GM19452 (cell line): ENCODE results near the gene SCN4A.
"Not testable (repeated sequence)": the region's sequence is repeated elsewhere in the genome, so short reads cannot be mapped to it uniquely, and the experiment has no call there.

Source experiments
- ATAC-seq: cut with Tn5 transposase; IDR thresholded peaks from one replicate; pipeline ENCODE4 v1.9.1; 2021; ENCODE audit not compliant: unreplicated experiment

Gene SCN4A

DNA sequence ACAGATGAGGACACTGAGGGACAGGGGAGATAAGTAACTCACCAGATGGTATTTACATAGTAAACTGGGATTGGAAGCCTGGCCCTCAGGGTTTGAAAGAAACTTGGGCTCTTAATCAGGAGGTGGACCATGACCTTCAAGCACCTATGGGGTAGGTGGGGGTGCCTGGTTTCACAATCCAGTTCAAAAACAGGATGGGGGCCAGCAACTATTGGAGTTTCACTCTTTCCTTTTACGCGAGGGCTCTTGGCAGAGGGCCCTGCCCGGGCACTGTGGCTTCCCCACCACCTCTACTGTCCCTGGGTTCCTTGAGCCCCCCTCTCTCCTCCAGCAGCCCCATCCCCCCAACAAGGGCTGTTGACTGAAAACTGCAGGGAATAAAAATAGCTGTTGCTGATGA, 14.1 kb upstream of the SCN4A start:
- ATAC-seq: no peak

DNA sequence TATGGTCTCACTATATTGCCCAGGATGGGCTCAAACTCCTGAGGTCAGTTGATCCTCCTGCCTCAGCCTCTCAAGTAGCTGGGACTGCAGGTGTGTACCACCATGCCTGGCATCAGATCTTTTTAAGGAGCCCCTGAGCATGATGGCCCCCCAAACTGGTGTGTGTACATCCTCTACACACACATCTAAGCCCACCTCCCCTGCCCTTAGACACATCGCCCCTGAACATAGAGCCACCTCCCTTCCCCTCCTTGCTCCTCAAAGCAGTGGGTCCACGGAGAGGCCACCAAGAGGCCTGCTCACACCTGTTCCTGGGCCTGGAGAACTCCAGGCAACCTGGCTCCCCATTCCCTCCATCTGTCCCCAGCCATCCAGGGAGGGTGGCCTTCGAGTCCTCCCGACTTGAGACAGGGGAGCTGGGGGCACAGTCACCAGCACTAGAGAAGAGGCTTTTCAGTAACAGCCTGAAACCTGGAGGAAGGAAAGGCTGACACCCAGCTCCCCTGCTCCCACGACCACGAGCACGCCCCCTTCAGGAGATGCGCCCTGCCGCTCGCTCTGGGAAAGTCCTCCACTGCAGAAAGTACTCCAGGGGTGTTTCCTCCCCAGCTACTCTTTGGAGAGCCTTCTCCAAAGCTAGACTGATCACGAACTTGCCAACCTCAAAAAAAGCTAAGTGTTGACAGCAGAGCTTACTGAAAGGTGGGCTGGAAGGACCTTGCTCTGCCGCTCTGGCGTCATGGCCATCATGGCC, 12.8 kb upstream of the SCN4A start:
- ATAC-seq: no peak

DNA sequence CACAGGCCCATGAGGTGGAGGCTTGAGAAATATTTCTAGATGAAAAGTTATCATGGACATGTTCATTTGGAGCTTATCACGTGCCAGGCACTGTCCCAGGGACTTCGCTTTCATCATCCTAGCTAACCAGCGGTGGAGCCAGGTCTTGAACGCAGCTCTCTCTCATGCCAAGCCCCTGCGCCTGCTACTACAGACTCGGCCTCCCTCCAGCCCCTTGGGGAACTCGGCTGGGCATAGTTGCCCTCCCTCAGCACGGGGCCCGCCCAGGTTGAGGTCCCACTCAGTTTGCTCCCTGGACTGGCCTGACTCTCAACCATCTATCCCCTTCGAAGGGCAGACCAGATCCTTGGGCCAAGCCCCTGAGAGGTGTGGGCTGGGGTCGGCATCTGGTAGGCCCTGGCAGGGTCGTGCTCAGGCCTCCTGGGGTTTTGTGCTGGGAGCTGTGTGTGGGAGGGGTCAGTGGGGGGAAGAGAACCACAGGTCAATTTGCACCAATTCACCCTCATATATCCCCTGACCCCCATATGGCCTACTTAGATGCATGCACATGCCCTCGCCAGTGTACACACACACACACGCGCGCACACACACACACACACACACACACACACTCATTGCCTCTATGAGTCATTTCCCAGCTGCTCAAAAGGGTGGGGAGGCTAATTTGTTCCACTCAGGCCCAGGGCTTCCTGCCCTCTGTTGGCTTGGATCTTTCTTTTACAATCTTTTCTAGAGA, 12.1 kb upstream of the SCN4A start:
- no peak for ATAC-seq

DNA sequence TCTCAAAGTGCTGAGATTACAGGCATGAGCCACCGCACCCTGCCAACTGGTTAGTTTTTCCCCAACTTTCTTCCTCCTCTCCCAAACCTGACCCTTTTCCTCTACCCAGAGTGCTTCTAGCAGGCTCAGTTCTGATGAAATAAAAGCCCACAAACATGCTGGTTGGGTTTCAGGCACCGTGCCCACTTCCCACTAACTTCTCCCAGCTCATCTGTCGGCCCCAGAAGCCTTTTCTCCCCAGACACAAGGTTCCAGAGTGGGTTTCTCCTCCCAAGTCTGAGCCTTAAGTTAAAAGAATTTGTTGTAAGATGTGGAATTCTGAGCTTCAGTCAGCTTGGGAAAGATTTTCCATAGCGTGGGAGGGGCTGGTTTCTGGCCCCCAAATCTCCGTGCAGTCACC, 11.5 kb upstream of the SCN4A start:
- no peak for ATAC-seq

DNA sequence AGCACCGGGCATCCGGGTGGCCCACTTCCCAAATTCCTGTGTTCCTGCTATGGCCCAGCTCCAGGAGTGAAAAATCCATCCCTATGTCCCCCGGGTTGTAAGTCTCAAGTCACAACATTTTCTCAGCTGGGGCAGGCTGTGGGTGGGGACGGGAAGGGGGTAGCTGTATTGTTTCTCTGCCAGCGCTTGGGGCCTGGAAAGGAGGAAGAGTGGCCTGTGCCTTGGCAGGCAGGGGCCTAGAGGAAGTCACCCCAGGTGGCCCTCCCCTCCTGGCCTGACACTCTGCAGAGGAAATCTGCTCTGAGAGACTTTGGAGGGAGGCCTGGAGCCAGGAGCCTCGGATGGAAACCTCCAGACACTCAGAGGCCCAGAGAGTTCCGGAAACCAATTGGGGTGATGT, 10.6 kb upstream of the SCN4A start:
- ATAC-seq: no peak

DNA sequence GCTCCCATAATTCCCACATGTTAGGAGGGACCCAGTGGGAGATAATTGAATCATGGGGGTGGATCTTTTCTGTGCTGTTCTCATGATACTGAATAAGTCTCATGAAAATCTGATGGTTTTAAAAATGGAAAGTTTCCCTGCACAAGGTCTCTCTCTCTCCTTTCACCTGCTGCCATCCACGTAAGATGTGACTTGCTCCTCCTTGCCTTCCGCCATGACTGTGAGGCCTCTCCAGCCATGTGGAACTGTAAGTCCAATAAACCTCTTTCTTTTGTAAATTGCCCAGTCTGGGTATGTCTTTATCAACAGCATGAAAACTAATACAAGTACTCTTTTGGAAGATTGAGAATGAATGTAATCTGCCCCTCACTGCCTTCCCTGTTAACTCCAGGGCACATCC, 9.9 kb upstream of the SCN4A start:
- not testable (repeated sequence) for ATAC-seq

DNA sequence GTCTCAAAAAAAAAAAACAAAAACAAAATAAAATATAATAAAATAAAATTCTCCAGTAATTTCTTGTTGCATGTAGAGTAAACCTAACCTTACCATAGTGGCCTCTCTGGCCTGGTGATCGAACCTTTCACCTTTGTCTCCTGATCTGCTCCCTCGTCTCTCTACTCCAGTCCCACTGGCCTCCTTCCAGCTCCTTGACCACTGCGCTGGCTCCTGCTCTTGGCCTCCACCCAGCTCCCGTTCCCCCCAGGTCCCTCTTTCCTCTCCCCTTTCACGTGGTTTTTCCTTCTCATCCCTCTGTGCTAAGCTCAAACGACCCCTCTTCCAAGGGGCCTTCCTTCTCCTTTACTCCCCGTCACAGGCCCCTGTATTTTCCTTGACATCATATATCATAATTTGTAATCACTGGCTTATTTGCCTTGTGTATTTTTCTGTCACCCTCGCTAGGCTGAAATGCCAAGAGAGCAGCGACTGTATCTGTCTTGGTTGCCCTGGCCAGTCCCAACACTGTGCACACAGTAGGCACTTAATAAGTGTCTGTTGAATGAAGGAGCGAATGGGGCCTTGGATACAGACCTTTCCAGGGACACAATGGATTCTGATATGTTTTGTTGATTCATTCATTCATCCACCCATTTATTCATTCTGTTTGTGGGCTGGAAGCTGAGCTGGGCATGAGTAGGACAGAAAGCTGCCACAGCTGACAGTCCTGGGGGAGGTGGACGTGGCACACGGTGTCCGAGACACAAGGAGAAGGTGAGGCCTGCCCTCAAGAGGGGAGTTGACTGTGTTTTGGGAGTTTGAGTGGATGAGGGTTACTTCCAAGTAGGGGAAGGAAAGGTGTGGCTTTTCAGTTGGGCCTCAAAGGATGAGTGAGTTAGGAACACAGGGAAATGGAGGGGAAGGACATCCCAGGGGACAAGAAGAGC, 5.8 kb upstream of the SCN4A start:
- no peak for ATAC-seq

DNA sequence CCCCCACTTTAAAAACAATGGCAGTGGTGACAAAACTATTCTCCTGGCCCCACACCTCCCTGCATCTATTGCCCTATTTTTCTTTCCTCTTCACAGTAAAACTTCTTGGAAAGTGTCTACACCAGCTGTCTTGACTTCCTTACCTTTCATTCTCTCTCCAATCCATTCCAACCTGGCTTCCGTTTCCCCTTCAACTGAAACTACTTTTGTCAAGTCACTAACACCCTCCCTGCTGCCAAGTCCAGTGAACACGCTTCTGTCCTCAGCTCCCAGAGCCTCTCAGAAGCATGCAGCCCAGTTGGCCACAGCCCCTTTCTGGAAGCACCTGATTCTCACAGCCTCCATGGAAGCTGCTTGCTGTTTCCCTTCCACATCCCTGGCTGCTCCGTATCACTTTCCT, 4.0 kb upstream of the SCN4A start:
- no peak for ATAC-seq

DNA sequence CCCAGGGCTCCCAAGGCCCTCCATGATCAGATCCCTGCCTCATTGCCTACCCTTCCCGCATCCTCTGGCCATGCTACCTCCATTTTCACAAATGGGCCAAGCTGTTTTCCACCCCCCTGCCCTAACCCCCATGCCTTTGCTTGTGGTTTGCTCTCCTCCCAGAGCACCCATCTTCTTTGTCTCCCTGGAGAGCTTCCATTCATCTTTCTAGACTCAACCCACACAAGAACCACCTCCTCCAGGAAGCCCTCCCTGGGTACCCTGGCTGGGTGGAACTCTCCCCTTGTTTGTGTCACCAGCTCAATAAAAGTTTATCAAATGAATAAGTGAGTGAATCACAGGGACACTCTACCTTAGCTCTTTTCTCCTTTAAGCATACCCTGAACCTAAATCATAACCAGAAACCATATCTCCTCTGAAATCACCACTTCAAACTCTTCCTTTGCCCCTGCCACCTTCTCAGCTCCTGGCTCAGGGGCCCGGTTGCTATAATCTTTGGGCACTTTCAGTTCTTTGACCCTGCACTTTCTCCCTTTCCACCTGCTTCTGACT, 2.9 kb upstream of the SCN4A start:
- ATAC-seq: no peak

DNA sequence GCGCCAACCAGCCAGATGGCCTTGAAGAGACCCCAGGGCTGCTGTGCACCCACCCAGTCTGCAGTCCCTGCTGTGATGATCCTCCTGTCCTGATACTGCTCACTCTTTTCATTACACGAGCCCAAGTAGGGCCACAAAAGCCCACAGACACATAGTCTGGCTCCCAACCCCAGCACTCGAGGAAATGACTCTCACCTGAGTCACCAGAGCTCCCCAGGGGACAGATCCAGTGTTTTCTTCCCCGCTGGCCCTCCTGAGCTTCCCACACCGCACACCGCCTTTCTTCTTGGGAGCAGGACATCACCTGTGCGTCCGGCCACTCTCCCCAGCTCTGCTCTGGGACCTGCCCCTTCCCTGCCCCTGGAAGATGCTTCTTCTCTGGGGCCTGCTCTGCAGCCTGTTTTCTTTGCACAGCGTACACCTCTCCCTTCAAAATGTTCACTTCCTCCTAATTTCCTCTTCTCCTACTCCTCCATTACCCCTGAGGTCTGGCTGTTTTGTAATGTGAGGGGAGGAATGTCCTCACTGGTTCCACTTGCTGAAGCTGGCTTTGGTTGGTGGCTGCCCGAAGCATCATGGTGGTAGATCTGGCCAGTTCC, 2.0 kb upstream of the SCN4A start:
- ATAC-seq: no peak

DNA sequence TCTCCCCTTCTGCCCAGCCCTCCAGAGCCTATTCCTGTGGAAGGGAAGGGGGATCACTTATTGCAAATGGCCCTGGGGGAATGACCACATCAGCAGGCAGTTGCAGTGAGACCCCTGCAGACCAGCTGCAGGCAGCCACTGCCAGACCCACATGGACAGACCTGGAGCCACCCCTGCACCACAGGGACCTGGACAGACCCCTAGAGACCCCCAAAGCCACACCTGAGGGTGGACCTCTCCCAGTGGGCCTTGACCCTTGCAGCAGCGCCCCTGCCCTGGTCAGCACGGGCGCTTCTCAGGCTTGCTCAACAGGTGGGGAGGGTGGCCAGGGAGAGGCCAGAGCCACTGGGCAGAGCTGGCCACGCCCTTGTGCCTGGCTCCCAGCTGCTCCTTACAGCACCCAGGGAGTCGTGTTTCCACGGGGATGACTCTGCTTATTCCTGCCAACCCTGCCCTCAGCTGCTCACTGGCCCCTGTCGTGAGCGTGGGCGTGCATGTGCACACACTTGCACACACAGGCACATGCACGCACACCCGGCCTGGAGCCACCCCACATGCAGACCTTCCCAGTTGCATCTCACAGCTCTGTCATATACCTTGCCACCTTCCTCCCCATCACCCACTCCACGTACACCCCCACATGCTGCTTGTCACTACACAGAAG, 1.3 kb upstream of the SCN4A start:
- ATAC-seq: no peak

DNA sequence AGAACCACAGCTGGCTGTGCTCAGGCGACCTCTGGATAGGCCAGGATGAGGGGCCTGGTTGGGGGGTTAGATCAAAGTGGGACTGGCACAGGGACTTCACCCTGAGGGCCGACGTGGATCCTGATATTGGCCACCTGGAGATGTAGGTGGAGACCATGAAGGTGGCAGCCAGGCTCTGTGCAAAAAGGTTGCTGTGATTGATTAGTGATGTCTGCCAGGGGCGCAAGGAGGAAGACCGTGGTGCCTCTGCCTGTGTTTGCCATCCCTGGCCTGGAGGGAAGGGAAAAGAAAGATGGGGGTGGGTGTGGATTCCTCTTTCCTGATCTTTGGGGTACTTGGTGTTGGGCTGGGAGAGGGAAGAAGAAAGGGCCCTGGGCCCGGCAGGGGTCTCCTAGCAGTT, 529 bp upstream of the SCN4A start:
- no peak for ATAC-seq

DNA sequence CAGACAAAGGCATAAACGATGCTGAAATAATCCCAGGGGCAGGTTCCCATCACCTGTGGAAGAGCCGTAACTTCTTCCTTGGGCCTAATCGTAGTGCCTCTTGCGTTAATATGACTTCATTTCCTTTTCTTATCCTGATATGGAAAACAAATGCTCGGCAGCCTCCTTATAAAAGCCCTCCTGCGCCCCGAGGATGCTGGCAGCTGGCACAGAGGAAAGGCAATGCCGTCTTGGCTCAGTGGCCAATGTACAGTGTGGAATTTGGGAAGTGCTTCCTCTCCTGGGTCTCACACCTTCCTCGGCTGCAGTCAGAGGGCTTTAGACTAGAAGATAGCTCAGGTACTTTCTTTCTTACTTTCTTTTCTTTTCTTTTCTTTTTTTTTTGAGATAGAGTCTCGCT, 3.4 kb downstream of the SCN4A start:
- ATAC-seq: no peak

DNA sequence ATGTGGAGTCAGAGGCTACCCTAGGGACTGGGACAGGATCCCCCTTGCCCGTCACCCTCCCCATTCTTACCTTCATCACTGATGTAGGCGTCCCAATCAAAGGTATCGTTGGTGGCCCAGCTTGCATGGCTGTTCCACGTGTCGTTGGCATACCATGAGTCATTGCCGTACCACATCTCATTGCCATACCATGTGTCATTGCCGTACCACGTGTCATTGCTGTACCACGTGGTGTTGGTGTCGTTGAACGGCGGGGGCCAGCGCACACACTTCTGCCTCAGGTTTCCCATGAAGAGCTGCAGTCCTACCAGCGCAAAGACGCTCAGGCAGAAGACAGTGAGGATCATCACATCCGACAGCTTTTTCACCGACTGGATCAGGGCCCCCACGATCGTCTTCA, 4.8 kb downstream of the SCN4A start:
- ATAC-seq: no peak

DNA sequence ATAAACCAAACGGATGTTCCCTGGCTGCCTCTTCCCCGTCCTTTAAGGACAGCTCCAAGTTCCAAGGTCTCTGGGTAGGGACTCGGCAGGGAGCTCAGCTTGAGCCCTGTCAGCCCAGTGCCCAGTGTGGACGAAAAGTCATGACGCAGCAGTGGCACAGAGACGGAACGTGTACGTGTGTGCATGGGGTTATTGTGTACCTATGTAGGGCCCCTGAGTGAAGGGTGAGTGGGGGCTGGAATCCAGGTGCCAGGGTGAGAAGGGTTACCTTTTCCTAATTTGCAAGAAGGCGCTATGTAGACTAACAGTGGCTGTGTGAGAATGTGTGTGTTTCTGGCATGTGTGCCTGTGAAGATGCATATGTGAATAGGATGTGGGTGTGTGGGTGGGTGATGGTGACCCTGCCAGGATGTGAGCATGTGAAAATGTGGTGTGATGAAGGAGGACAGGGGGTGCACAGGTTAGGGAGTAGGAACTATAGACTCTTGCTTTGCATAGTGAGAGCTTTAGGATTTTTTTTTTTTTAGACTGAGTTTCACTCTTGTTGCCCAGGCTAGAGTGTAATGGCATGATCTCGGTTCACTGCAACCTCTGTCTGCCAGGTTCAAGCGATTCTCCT, 6.0 kb downstream of the SCN4A start:
- ATAC-seq: peak; percentile 66

DNA sequence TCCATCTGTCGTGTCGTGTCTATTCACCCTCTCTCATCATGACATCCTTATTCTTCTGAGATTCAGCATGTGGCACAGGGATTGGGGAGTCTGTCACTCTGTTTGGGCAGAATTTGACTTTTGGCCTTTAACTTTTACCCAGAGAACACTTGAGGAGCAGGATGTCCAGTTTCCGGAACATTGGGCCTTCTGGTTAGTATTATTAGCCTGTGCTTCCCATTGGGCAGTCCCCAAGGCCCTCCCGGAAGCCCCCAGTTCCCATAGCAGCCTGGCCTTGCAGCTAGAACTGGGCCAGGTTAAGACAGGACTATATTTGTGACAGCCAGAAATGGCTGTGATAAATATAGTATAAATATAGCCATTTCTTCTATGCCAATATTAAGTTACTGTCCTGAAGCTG, 9.6 kb downstream of the SCN4A start:
- no peak for ATAC-seq

DNA sequence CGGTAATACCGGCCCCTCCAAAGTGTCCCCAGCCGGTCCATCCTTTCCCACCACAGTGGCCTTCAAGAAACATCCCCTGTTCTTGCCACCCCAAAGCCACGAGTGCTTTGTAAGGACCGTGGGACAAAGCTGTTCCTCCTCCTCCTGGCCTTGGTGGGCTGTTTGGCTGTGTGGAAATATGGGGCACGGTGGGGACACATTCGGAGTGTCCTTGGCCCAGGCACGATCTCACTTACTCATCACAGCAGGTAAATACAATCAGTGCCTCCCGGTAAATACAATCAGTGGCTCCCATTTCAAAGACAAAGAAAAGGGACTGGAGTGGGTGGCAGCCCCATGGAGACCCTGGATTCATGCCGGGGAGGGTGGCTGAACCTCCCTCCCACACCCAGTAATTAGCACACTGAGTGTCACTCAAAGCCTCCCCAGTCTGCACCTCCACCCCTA, 10.4 kb downstream of the SCN4A start:
- ATAC-seq: no peak

DNA sequence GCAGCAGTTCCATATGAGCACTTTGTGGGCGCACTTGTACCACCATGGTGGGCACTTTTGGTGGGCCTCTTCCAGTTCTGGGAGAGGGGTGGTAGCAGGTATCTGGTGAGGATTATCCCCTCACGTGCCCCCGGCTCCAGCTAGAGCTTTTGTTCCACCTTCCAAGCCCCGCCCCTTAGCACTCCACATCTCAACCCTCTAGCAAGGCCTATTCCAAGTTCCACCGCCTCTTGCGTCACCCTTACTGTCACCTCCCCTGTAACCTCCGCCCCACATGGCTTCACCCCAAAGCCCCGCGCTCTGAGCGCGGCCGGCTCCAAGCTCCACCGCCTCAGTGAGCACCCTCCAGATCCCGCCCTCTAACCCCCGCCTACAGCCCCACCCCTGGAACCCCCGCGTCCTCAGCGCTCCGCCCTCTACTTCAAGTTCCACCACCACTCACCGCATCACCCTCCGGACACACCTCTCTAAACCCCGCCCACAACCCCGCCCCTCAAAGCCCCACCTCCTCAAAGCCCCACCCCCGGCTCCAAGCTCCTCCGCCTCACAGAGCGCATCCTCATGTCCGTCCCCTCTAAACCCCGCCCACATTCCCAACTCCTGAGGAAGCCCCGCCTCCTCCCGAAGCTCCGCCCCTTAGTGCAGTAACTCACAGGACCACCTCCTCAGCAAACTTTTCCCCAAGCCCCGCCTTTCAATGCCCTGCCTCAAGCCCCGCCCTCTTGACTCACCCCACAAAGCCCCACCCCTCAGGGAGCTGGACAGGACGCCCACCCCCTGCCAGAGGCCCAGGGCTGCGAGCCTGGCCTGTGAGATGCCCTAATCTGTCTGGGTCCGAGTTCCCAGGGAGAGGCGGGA, 11.1 kb downstream of the SCN4A start:
- no peak for ATAC-seq

DNA sequence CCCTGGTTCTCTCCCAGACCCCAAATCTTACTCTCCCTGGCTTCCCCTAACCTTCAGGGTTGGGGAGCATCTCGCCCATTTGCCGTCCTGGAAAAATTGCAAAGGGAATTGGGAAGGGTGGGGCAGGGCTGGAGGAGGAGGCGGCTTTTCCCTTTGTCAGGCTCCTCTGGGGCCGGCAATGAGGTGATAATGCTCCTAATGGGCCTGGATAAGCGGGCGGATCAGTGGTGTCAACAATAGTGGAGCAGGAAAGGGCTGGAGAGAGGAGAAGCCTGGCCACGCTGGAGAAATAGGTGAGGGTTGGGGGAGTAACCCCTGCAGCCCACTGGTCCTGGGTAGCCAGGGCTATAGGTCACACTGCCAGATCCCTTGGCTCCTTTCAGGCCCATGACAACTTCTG, 12.3 kb downstream of the SCN4A start:
- ATAC-seq: no peak
